Measurements from ENCODE around the gene NR4A3.

NR4A3 gene

DNA sequence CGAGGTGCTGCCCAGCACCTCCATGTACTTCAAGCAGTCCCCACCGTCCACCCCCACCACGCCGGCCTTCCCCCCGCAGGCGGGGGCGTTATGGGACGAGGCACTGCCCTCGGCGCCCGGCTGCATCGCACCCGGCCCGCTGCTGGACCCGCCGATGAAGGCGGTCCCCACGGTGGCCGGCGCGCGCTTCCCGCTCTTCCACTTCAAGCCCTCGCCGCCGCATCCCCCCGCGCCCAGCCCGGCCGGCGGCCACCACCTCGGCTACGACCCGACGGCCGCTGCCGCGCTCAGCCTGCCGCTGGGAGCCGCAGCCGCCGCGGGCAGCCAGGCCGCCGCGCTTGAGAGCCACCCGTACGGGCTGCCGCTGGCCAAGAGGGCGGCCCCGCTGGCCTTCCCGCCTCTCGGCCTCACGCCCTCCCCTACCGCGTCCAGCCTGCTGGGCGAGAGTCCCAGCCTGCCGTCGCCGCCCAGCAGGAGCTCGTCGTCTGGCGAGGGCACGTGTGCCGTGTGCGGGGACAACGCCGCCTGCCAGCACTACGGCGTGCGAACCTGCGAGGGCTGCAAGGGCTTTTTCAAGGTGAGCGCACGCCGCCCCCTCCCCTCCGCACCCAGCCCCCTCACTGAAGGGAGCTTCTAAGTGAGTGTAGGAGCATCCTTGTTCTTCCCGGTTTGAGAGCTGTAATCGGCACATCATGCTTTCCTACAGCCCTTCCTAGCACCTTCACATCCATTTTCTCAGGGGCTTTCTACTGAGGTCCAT is 6.9 kb downstream of the NR4A3 start:
- DNase-seq (ENCODE audit: insufficient read length, low spot score), result no peak
- TF ChIP-seq TAF1 (IDR thresholded peaks at IDR 0.05; ENCODE audit: low read depth, low read length) (no peak), POLR2A (IDR thresholded peaks at IDR 0.05; ENCODE audit: low read depth, low read length) (no peak), SPI1 (IDR thresholded peaks at IDR 0.05; ENCODE audit: low read depth, low read length) (no peak), POLR2AphosphoS5 (IDR thresholded peaks at IDR 0.05; ENCODE audit: low read depth, low read length) (no peak), PAX5 (IDR thresholded peaks at IDR 0.05; ENCODE audit: insufficient read depth, low read length, severe bottlenecking) (no peak), POU2F2 (IDR thresholded peaks at IDR 0.05; ENCODE audit: low read depth, low read length) (no peak)
- peak; percentile 38 for FAIRE-seq

DNA sequence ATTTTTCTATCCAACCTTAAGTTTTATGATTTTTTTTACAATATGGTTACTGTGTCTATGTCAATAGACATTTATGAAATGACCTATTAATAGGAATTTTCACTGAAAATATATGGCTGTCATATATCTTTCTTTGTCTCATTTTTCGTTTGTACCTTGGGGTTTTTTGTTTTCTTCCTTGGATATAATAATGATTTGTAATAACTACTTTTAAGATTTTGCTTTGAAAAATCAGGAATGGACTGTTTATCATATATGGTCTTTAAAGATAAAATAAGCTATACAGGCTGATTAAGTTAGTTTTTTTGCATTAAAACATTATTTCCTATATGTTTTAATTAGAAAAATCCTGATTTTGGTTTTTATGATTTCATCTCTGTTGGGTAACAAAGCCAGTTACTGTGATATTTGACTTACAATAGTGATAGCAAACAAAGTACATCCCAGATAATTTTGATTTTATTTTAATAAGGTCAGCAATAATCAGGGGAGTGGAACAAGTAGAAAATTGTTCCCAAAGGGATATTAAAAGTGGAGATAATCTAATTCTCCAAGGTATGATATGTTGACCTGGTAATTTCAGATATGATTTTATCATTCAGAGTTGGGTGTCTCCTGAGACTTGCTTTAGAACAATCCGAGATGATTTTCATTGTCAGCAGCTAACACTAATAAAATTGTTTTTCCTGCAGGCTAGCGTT is 10.3 kb downstream of the NR4A3 start:
- DNase-seq (ENCODE audit: insufficient read length, low spot score) (no peak), FAIRE-seq (no peak)
- no peak for TF ChIP-seq SPI1 (IDR thresholded peaks at IDR 0.05; ENCODE audit: low read depth, low read length)

DNA sequence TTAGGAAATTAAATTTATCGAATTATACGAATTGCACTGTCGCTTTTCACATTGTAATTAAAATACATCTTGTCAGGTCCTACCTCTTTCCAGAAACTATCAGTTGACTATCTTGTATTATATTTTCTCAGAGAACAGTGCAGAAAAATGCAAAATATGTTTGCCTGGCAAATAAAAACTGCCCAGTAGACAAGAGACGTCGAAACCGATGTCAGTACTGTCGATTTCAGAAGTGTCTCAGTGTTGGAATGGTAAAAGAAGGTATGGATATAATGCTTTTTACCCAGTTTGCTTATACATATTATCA is 10.8 kb downstream of the NR4A3 start:
- DNase-seq (ENCODE audit: insufficient read length, low spot score), result no peak
- no peak for FAIRE-seq
- TF ChIP-seq POLR2A (IDR thresholded peaks at IDR 0.05; ENCODE audit: low read depth, low read length), result no peak
- no peak for TF ChIP-seq PAX5 (IDR thresholded peaks at IDR 0.05; ENCODE audit: insufficient read depth, low read length, severe bottlenecking)
- TF ChIP-seq TAF1 (IDR thresholded peaks at IDR 0.05; ENCODE audit: low read depth, low read length), result no peak
- TF ChIP-seq POLR2AphosphoS5 (IDR thresholded peaks at IDR 0.05; ENCODE audit: low read depth, low read length), result no peak
- TF ChIP-seq POU2F2 (IDR thresholded peaks at IDR 0.05; ENCODE audit: low read depth, low read length), result no peak
- TF ChIP-seq SPI1 (IDR thresholded peaks at IDR 0.05; ENCODE audit: low read depth, low read length), result no peak

GRCh38 chr9:99833735-99834134 is 12.1 kb downstream of the NR4A3 start:
- FAIRE-seq, result peak; percentile 72
- 0 out of 2 replicates have a peak, but pooled peaks have one; percentile 32 for TF ChIP-seq SPI1 (IDR thresholded peaks at IDR 0.05; ENCODE audit: low read depth, low read length)
- TF ChIP-seq POLR2AphosphoS5 (IDR thresholded peaks at IDR 0.05; ENCODE audit: low read depth, low read length), result no peak
- DNase-seq (ENCODE audit: insufficient read length, low spot score), result no peak

DNA sequence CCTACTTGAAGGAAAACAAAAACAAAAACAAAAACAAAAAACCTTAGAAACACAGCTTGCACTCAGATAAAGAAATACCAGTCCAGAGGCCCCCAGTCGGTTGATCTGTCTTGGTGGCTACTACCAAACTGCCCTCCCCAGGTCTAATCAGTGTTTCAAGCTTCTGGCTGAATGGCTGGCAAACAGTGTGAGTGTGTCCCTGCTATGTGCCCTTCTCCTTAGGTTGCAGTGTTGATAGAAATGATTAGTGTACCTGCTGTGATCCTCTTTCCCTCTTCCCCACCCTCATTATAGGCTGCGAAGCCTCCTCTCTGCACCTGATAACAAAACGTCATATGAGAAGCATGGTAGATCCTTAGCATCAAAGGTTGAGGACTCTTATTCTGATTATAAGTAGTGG is 12.8 kb downstream of the NR4A3 start:
- TF ChIP-seq POLR2AphosphoS5 (IDR thresholded peaks at IDR 0.05; ENCODE audit: low read depth, low read length) (no peak), PAX5 (IDR thresholded peaks at IDR 0.05; ENCODE audit: insufficient read depth, low read length, severe bottlenecking) (no peak), POU2F2 (IDR thresholded peaks at IDR 0.05; ENCODE audit: low read depth, low read length) (no peak), POLR2A (IDR thresholded peaks at IDR 0.05; ENCODE audit: low read depth, low read length) (no peak), TAF1 (IDR thresholded peaks at IDR 0.05; ENCODE audit: low read depth, low read length) (no peak), SPI1 (IDR thresholded peaks at IDR 0.05; ENCODE audit: low read depth, low read length) (no peak)
- FAIRE-seq, result no peak

GRCh38 chr9:99835142-99835541 is 13.5 kb downstream of the NR4A3 start:
- no peak for TF ChIP-seq TAF1 (IDR thresholded peaks at IDR 0.05; ENCODE audit: low read depth, low read length)
- TF ChIP-seq SPI1 (IDR thresholded peaks at IDR 0.05; ENCODE audit: low read depth, low read length), result no peak
- no peak for TF ChIP-seq PAX5 (IDR thresholded peaks at IDR 0.05; ENCODE audit: insufficient read depth, low read length, severe bottlenecking)
- TF ChIP-seq POLR2AphosphoS5 (IDR thresholded peaks at IDR 0.05; ENCODE audit: low read depth, low read length), result no peak
- no peak for TF ChIP-seq POU2F2 (IDR thresholded peaks at IDR 0.05; ENCODE audit: low read depth, low read length)
- TF ChIP-seq POLR2A (IDR thresholded peaks at IDR 0.05; ENCODE audit: low read depth, low read length), result no peak
- no peak for FAIRE-seq
- no peak for DNase-seq (ENCODE audit: insufficient read length, low spot score)

More for the DNA sequence above, 12.8 kb downstream of the NR4A3 start:
- DNase-seq (ENCODE audit: insufficient read length, low spot score), result no peak

DNA sequence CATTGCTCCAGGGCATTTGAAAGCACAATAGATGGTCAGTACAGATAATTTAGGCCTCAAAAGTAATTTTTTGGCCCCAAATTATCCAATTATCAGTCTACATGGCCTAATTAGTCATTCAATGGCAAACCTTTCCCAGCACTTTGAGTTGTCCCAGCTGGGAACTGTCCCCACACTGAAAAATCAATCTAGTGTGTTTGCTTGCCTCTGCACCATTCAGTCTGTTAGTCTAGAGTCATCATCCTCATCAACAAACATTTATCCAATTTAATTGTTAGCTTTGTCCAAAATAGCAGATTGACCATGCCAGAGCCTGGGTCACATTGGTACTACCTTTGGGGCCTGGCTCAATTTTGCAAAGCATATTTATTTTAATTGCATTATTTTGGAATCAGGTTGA is 13.9 kb downstream of the NR4A3 start:
- TF ChIP-seq TAF1 (IDR thresholded peaks at IDR 0.05; ENCODE audit: low read depth, low read length) (no peak), SPI1 (IDR thresholded peaks at IDR 0.05; ENCODE audit: low read depth, low read length) (no peak), POLR2AphosphoS5 (IDR thresholded peaks at IDR 0.05; ENCODE audit: low read depth, low read length) (no peak), PAX5 (IDR thresholded peaks at IDR 0.05; ENCODE audit: insufficient read depth, low read length, severe bottlenecking) (no peak), POU2F2 (IDR thresholded peaks at IDR 0.05; ENCODE audit: low read depth, low read length) (no peak), POLR2A (IDR thresholded peaks at IDR 0.05; ENCODE audit: low read depth, low read length) (no peak)
- no peak for FAIRE-seq
- no peak for DNase-seq (ENCODE audit: insufficient read length, low spot score)

- no peak for TF ChIP-seq SPI1 (IDR thresholded peaks at IDR 0.05; ENCODE audit: low read depth, low read length)
- TF ChIP-seq POLR2A (IDR thresholded peaks at IDR 0.05; ENCODE audit: low read depth, low read length), result no peak
- no peak for TF ChIP-seq PAX5 (IDR thresholded peaks at IDR 0.05; ENCODE audit: insufficient read depth, low read length, severe bottlenecking)
- TF ChIP-seq POU2F2 (IDR thresholded peaks at IDR 0.05; ENCODE audit: low read depth, low read length), result no peak
- TF ChIP-seq POLR2AphosphoS5 (IDR thresholded peaks at IDR 0.05; ENCODE audit: low read depth, low read length), result no peak
- no peak for TF ChIP-seq TAF1 (IDR thresholded peaks at IDR 0.05; ENCODE audit: low read depth, low read length)
- no peak for DNase-seq (ENCODE audit: insufficient read length, low spot score)
Observed at GRCh38 chr9:99840072-99840471, 18.4 kb downstream of the NR4A3 start.

GRCh38 chr9:99845063-99845462 is 23.4 kb downstream of the NR4A3 start:
- FAIRE-seq, result no peak

More at GRCh38 chr9:99840072-99840471, 18.4 kb downstream of the NR4A3 start:
- no peak for FAIRE-seq

DNA sequence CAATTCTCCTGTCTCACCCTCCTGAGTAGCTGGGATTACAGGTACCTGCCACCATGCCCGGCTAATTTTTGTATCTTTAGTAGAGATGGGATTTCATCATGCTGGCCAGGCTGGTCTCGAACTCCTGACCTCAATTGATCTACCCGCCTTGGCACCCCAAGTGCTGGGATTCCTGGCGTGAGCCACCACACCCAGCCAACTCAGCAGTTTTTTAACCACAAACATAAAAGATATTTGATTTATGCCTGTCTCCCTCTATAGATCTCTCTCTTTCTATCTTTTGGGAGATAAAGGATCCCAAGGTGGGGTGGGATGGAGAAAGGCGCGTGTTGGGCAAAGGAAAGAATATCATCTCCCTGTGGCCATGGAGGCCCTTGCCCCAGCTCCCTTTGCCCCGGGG is 26.8 kb downstream of the NR4A3 start:
- FAIRE-seq (no peak), DNase-seq (ENCODE audit: insufficient read length, low spot score) (no peak)
- no peak for TF ChIP-seq POLR2AphosphoS5 (IDR thresholded peaks at IDR 0.05; ENCODE audit: low read depth, low read length)
- TF ChIP-seq PAX5 (IDR thresholded peaks at IDR 0.05; ENCODE audit: insufficient read depth, low read length, severe bottlenecking), result no peak
- no peak for TF ChIP-seq POLR2A (IDR thresholded peaks at IDR 0.05; ENCODE audit: low read depth, low read length)
- no peak for TF ChIP-seq POU2F2 (IDR thresholded peaks at IDR 0.05; ENCODE audit: low read depth, low read length)
- no peak for TF ChIP-seq TAF1 (IDR thresholded peaks at IDR 0.05; ENCODE audit: low read depth, low read length)
- no peak for TF ChIP-seq SPI1 (IDR thresholded peaks at IDR 0.05; ENCODE audit: low read depth, low read length)

More at GRCh38 chr9:99845063-99845462, 23.4 kb downstream of the NR4A3 start:
- TF ChIP-seq POLR2AphosphoS5 (IDR thresholded peaks at IDR 0.05; ENCODE audit: low read depth, low read length), result no peak
- TF ChIP-seq SPI1 (IDR thresholded peaks at IDR 0.05; ENCODE audit: low read depth, low read length), result no peak
- TF ChIP-seq TAF1 (IDR thresholded peaks at IDR 0.05; ENCODE audit: low read depth, low read length), result no peak
- no peak for TF ChIP-seq POU2F2 (IDR thresholded peaks at IDR 0.05; ENCODE audit: low read depth, low read length)
- no peak for TF ChIP-seq PAX5 (IDR thresholded peaks at IDR 0.05; ENCODE audit: insufficient read depth, low read length, severe bottlenecking)
- no peak for TF ChIP-seq POLR2A (IDR thresholded peaks at IDR 0.05; ENCODE audit: low read depth, low read length)
- no peak for DNase-seq (ENCODE audit: insufficient read length, low spot score)

Data from GM12891 (cell line).